H9 (cell line): ENCODE data around the gene CRISPLD2. TPM values are rescaled to one million over a fixed set of nuclear protein-coding genes. Genes with fewer than 3 reads are reported as not detected.

Experiments
- DNase-seq: peaks from one replicate; pipeline ENCODE4 v3.0.0-alpha.2; 2017
- H2AFZ ChIP-seq: one replicate; pipeline ENCODE4 v1.6.1; 2013; ENCODE audit warnings: mild to moderate bottlenecking, low read length, control low read depth, moderate library complexity
- H2AK5ac ChIP-seq: 2 replicates; pipeline ENCODE4 v1.6.1; 2013; ENCODE audit warnings: low read length, control low read depth, mixed read lengths; ENCODE audit not compliant: insufficient read length
- H2BK120ac ChIP-seq: one replicate; pipeline ENCODE4 v1.6.1; 2013; ENCODE audit warnings: low read depth, mild to moderate bottlenecking, low read length, control low read depth, inconsistent platforms; ENCODE audit not compliant: poor library complexity, severe bottlenecking
- H2BK12ac ChIP-seq: 2 replicates; pipeline ENCODE4 v1.6.1; 2013; ENCODE audit warnings: low read length, control low read depth, mixed read lengths, low read depth; ENCODE audit not compliant: insufficient read length
- H2BK15ac ChIP-seq: 2 replicates; pipeline ENCODE4 v1.6.1; 2013; ENCODE audit warnings: low read depth, low read length, control low read depth
- H2BK20ac ChIP-seq: one replicate; pipeline ENCODE4 v1.6.1; 2013; ENCODE audit warnings: low read depth, mild to moderate bottlenecking, low read length, control low read depth, inconsistent platforms; ENCODE audit not compliant: poor library complexity, severe bottlenecking
- H2BK5ac ChIP-seq: 2 replicates; pipeline ENCODE4 v1.6.1; 2013; ENCODE audit warnings: low read length, control low read depth, mixed read lengths; ENCODE audit not compliant: insufficient read length
- H3K14ac ChIP-seq: 2 replicates; pipeline ENCODE4 v1.6.1; 2013; ENCODE audit warnings: low read length, control low read depth; ENCODE audit not compliant: insufficient read depth
- H3K18ac ChIP-seq: 2 replicates; pipeline ENCODE4 v1.6.1; 2013; ENCODE audit warnings: low read depth, mild to moderate bottlenecking, mixed read lengths, low read length, control low read depth; ENCODE audit not compliant: insufficient read length
- H3K23ac ChIP-seq: 2 replicates; pipeline ENCODE4 v1.6.1; 2013; ENCODE audit warnings: low read length, control low read depth, mixed read lengths, low read depth; ENCODE audit not compliant: insufficient read length
- H3K23me2 ChIP-seq: 2 replicates; pipeline ENCODE4 v1.6.1; 2013; ENCODE audit warnings: low read depth, mild to moderate bottlenecking, mixed read lengths, low read length, control low read depth; ENCODE audit not compliant: insufficient read length, poor library complexity, severe bottlenecking
- H3K27ac ChIP-seq: 2 replicates; pipeline ENCODE4 v1.5.1; 2013; ENCODE audit warnings: low read length, control low read depth, mixed read lengths, low read depth; ENCODE audit not compliant: insufficient read length
- H3K27me3 ChIP-seq: 2 replicates; pipeline ENCODE4 v1.6.1; 2013; ENCODE audit warnings: low read length, control low read depth, inconsistent platforms; ENCODE audit not compliant: insufficient read depth
- H3K4ac ChIP-seq: 2 replicates; pipeline ENCODE4 v1.6.1; 2013; ENCODE audit warnings: low read depth, mild to moderate bottlenecking, control low read depth, inconsistent platforms, low read length, moderate library complexity
- H3K4me1 ChIP-seq: 2 replicates; pipeline ENCODE4 v1.6.1; 2013; ENCODE audit warnings: low read length, control low read depth, inconsistent platforms; ENCODE audit not compliant: insufficient read depth
- H3K4me2 ChIP-seq: 2 replicates; pipeline ENCODE4 v1.6.1; 2013; ENCODE audit warnings: low read length, control low read depth, mixed read lengths; ENCODE audit not compliant: insufficient read length, insufficient read depth
- H3K56ac ChIP-seq: 2 replicates; pipeline ENCODE4 v1.6.1; 2013; ENCODE audit warnings: low read depth, mild to moderate bottlenecking, mixed read lengths, low read length, control low read depth; ENCODE audit not compliant: insufficient read length
- H3K79me1 ChIP-seq: 2 replicates; pipeline ENCODE4 v1.6.1; 2013; ENCODE audit warnings: low read depth, mild to moderate bottlenecking, moderate library complexity, low read length, control low read depth, inconsistent platforms; ENCODE audit not compliant: insufficient read depth, poor library complexity, severe bottlenecking
- H3K79me2 ChIP-seq: 2 replicates; pipeline ENCODE4 v1.6.1; 2013; ENCODE audit warnings: low read length, control low read depth, inconsistent platforms; ENCODE audit not compliant: insufficient read depth
- H3K9ac ChIP-seq: 2 replicates; pipeline ENCODE4 v1.6.1; 2013; ENCODE audit warnings: low read length, control low read depth, mixed read lengths; ENCODE audit not compliant: insufficient read length; ENCODE audit errors: extremely low read depth
- H3K9me3 ChIP-seq: one replicate; pipeline ENCODE4 v1.6.1; 2013; ENCODE audit warnings: low read depth, low read length, inconsistent platforms; ENCODE audit not compliant: control insufficient read depth
- H3T11ph ChIP-seq: one replicate; pipeline ENCODE4 v1.6.1; 2013; ENCODE audit warnings: mild to moderate bottlenecking, low read length, control low read depth, inconsistent platforms
- H4K20me1 ChIP-seq: one replicate; pipeline ENCODE4 v1.6.1; 2013; ENCODE audit not compliant: control insufficient read depth, insufficient read length, insufficient read depth
- H4K5ac ChIP-seq: 2 replicates; pipeline ENCODE4 v1.6.1; 2013; ENCODE audit warnings: low read depth, mild to moderate bottlenecking, mixed read lengths, low read length, control low read depth; ENCODE audit not compliant: insufficient read length
- H4K8ac ChIP-seq: replicated peaks from 2 replicates; pipeline ENCODE4 v1.6.1; 2013; ENCODE audit warnings: low read length, control low read depth, mixed read lengths, low read depth; ENCODE audit not compliant: insufficient read length
- H4K91ac ChIP-seq: 2 replicates; pipeline ENCODE4 v1.6.1; 2013; ENCODE audit warnings: low read depth, mild to moderate bottlenecking, moderate library complexity, mixed read lengths, low read length, control low read depth; ENCODE audit not compliant: insufficient read length
- H3K27ac Mint-ChIP-seq, 3 experiments: 2 replicates in 2 of 3; 3 replicates in 1 of 3; pipeline ENCODE4 v1.8.0; 2020 to 2021; ENCODE audit warnings: mixed read lengths in 3 of 3, mild to moderate bottlenecking in 1 of 3, moderate library complexity in 1 of 3
- H3K27me3 Mint-ChIP-seq: 2 replicates; pipeline ENCODE4 v1.8.0; 2021; ENCODE audit warnings: low read depth, mild to moderate bottlenecking, moderate library complexity, mixed read lengths
- H3K36me3 Mint-ChIP-seq, 3 experiments: 2 replicates in 2 of 3; 3 replicates in 1 of 3; pipeline ENCODE4 v1.8.0; 2020 to 2021; ENCODE audit warnings: low read depth in 3 of 3, mixed read lengths in 3 of 3; ENCODE audit not compliant: insufficient read depth in 1 of 3
- H3K4me1 Mint-ChIP-seq, 2 experiments: 2 replicates each; pipeline ENCODE4 v1.8.0; 2020; ENCODE audit warnings: mixed read lengths in 2 of 2
- H3K4me3 Mint-ChIP-seq, 2 experiments: 2 replicates in 1 of 2; 3 replicates in 1 of 2; pipeline ENCODE4 v1.8.0; 2020 to 2021; ENCODE audit warnings: mild to moderate bottlenecking in 2 of 2, mixed read lengths in 2 of 2, moderate library complexity in 1 of 2
- H3K9me3 Mint-ChIP-seq, 2 experiments: 2 replicates in 1 of 2; 3 replicates in 1 of 2; pipeline ENCODE4 v1.8.0; 2020; ENCODE audit warnings: mild to moderate bottlenecking in 2 of 2, mixed read lengths in 2 of 2, moderate library complexity in 1 of 2
- CTCF ChIP-seq: fragments of 200-600 bp; sonication (generic); conservative IDR thresholded peaks from 3 replicates; pipeline ENCODE4 v1.8.0; 2021; ENCODE audit warnings: antibody characterized with exemption, mild to moderate bottlenecking
- WGBS: extraction: QIAGEN DNeasy Blood & Tissue Kit; methylation state at CpG from one replicate; pipeline ENCODE4 v1.1.7; 2013; ENCODE audit warnings: missing lambda C conversion rate, low lambda C conversion rate, mixed read lengths; ENCODE audit not compliant: insufficient read length; ENCODE audit errors: extremely low coverage; 5-methylcytosine and 5-hydroxymethylcytosine counted together
- total RNA-seq: library from RNA; stranded (reverse); gene quantifications from 2 replicates; pipeline ENCODE4 v1.2.1, GENCODE V29; 2021

The CRISPLD2 gene
- total RNA-seq, 1 experiment from 2014 or later, result 2.3 TPM

- Mint-ChIP-seq H3K9me3 (peaks cover 4 to 7% of the 10 kb centered on the region in 2 experiments; a peak in 3 of 5 replicates), H3K4me1 (peaks cover 5 to 15% of the 10 kb centered on the region in 2 experiments; a peak in 2 of 4 replicates), H3K4me3 (no peak overlapping the region), H3K27ac (peak overlapping the region in 1 of 3 experiments; percentile 67; a peak in 2 of 7 replicates), H3K27me3 (peaks cover 4% of the 10 kb centered on the region), H3K36me3 (peaks cover 0 to 5% (median 0%) of the 10 kb centered on the region in 3 experiments; a peak in 2 of 7 replicates)
- no peak overlapping the region for H2BK12ac ChIP-seq
- no peak overlapping the region for H3K18ac ChIP-seq
- H4K5ac ChIP-seq, result no peak overlapping the region
- no peak overlapping the region for H2BK120ac ChIP-seq
- DNase-seq, result no peak
- no peak overlapping the region for H2BK20ac ChIP-seq
- TF ChIP-seq CTCF, result no peak
- no peak overlapping the region for H3K56ac ChIP-seq
- H3K27me3 ChIP-seq, result no peaks in the 10 kb centered on the region
- no peak overlapping the region for H4K91ac ChIP-seq
- H3K79me1 ChIP-seq, result no peaks in the 10 kb centered on the region
- no peak overlapping the region for H2BK5ac ChIP-seq
- no peak overlapping the region for H3K23ac ChIP-seq
- H2BK15ac ChIP-seq, result no peak overlapping the region
- H3K79me2 ChIP-seq, result no peaks in the 10 kb centered on the region
- no peaks in the 10 kb centered on the region for H3K9me3 ChIP-seq
- H3K4ac ChIP-seq, result no peak overlapping the region
- H3K23me2 ChIP-seq, result no peaks in the 10 kb centered on the region
- no peaks in the 10 kb centered on the region; the same call in 1 of the 2 replicates for H3K4me1 ChIP-seq
- no peak overlapping the region for H3K4me2 ChIP-seq
- H2AK5ac ChIP-seq, result no peak overlapping the region
- H3K27ac ChIP-seq, result no peak overlapping the region
- no CpG with 5 or more reads among the region's 36 CpGs for WGBS
- H3T11ph ChIP-seq, result no peak overlapping the region
- H3K14ac ChIP-seq, result no peak overlapping the region; the same call in 1 of the 2 replicates
- H4K20me1 ChIP-seq, result no peaks in the 10 kb centered on the region
- H2AFZ ChIP-seq, result no peak overlapping the region
- no peak overlapping the region for H4K8ac ChIP-seq
- no peak overlapping the region for H3K9ac ChIP-seq
These were observed 109.9 kb downstream of the CRISPLD2 start for GRCh38 chr16:84929421-84930297.
